GM21423 (cell line): ENCODE results near the gene PAX9.
"Not testable (repeated sequence)": the region's sequence is repeated elsewhere in the genome, so short reads cannot be mapped to it uniquely, and the experiment has no call there.

Experiments
- ATAC-seq: cut with Tn5 transposase; IDR thresholded peaks from one replicate; pipeline ENCODE4 v1.9.1; 2021; ENCODE audit warnings: mild to moderate bottlenecking, moderate library complexity; ENCODE audit not compliant: unreplicated experiment

PAX9 gene

DNA sequence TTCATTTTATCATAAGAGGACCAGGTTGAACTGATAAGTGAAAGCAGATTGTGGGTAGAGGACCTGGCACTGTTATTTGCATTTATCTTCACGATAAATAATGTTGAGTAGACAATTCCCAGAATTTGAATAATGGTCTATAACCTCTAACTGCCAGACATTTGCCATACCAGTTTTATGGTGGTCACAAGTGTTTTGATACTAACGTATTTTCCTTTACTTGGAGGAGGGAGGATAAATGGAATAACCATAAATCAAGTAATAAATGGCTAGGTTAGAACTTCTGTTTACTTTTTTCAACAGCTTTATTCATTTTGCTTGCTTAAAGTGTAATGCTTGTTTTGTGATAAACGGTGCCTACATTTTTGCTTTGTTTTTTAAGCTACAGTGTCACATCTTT, 9.5 kb downstream of the PAX9 start:
- ATAC-seq: no peak

DNA sequence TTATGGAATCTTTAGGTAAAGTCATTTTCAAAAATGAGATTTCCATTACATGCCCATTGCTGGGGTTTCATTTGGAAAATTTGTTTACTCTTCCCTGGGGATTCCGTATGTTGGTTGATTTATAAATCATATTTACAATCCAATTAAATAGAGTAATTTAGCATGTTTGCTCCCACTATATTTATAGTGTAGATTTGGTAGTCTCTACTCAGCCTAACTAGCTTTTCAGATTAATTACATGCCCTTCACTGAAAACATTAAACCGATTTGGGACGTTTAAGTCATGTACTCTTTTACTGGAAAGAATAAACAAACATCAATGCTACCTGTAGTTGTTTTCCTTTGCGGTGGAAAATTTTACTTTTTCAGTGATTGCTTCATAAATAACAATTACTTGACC, 10.4 kb downstream of the PAX9 start:
- ATAC-seq: no peak

DNA sequence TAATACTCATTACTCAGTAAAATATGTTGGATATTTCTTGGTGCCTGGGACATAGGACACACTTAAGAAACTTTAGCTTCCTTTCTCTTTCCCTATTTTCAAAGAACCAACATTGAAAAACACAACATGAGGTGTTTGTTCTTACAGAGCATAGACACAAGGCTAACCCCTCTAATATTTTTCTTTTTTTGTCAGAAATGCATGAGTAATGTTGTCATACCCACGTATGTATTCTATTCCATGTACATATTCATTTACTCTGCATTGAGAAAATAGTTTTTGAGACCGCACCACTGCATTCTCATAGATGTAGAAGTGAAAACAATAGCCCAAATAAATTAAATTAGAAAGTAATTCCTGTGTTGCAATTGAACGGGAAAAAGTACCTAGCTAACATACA, 13.0 kb downstream of the PAX9 start:
- no peak for ATAC-seq

DNA sequence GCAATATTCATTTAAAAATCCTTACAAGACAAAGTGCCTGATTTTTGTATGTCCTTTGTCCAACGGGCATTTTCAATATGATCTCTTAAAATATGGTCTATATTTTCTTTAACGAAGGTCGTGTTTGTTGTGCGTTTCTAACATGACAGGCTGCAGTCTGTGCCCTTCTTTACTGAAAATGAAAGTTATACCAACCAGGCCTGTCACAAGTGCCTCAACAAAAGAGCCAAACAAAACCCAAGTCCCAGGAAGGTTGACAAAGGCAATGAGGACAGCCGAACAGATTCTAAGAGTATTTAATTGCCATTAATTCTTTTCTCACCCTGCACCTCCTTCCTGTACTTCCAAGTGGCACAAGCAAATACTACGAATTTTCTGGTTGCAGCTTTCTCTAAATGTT, 13.9 kb downstream of the PAX9 start:
- ATAC-seq: no peak

GRCh38 chr14:36676236-36676635, 14.6 kb downstream of the PAX9 start:
- no peak for ATAC-seq

DNA sequence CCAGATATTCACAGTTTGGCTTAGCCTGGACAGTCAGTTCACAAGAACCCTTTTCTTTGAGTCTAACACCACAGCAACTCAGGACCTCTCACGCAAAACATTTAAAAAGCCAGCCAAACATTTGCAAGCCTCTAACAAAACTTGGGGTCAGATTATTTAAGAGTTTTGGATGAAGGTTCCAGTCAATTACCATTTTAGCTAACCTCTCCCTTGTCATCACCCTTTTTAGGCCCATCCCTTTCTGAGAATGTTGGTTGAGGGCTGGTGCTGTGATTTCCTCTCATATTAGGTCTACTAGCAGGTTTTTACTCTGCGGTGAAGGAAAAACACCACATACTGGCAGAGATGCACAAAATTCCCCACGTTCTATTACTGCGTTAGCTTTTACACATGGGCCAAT, 20.7 kb downstream of the PAX9 start:
- no peak for ATAC-seq

GRCh38 chr14:36683083-36683724, 21.5 kb downstream of the PAX9 start:
- ATAC-seq: no peak

DNA sequence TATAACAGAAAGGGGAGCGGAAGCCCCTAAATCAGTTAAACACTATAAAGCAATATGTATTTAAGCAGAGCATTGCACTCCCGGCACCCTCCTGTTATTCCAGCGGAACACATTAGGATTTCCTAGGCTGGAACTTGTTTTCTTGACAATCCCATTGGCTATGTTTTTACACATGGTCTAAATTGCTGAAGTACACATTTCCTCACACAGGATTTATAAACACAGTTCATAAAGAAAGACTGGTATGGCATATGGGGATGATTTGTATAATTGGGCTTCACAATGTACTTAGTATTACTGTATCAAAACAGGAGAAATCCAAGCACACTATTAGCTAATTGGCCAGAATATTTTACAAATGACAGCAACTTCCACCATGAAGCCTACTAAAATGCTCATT, 23.3 kb downstream of the PAX9 start:
- ATAC-seq: no peak

DNA sequence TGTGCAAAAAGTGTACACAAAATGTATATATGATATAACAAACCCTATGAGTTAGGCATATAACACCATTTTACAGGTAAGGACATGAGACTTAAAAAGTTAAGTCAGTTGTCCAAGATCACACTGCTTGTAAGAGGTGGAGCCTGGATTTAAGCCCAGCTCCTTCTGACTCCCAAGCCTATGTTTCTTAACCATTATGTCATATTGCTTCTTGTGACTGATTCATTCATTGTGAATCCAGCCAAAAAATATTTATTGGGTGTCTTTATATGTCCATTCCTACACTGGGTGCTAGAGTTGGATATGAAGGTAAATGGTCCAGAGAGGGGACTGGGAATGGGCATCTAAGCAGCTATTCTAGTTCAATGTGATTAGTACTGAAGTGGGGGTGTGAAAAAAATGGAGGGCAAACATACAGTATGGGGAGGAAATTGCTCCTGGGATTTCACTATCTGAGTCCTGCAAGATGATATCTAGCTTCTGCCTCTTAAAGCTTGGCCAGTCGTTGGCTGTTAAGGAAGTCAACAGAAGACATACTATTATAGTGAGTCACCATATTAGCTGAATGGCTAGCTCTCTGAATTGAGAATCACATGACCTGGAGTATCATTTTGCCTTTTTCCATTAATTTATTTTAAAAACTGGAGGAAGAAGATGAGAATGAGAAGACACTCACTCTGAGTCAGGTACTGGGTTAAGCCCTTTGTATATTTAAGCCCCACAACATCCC, 28.8 kb downstream of the PAX9 start:
- no peak for ATAC-seq

GRCh38 chr14:36699420-36699819, 37.8 kb downstream of the PAX9 start:
- not testable (repeated sequence) for ATAC-seq

- ATAC-seq: no peak
Measured at GRCh38 chr14:36700651-36701050, 39.0 kb downstream of the PAX9 start.

DNA sequence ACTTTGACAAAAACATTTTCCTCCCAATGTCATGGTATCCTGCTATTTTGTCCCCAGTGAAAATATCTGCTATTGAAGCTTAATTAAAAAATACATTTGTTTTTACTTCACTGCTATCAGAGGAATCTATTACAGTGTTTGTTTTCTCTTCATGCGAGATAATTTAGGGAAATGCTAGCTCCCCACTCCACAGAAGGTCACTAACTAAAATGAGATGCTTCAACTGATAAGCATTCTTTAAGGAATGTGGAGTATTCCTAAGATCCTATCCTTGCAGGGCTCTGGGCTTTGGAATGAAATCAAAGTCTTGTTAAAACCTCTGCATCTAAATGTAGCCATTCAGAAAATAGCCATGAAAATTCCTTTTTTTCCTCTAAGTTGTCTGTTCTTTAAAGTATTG, 39.5 kb downstream of the PAX9 start:
- ATAC-seq: no peak

GRCh38 chr14:36702474-36702873, 40.8 kb downstream of the PAX9 start:
- ATAC-seq: no peak

- ATAC-seq: no peak
Measured at GRCh38 chr14:36707570-36707969, 45.9 kb downstream of the PAX9 start.

GRCh38 chr14:36713960-36714703, 52.5 kb downstream of the PAX9 start:
- no peak for ATAC-seq

DNA sequence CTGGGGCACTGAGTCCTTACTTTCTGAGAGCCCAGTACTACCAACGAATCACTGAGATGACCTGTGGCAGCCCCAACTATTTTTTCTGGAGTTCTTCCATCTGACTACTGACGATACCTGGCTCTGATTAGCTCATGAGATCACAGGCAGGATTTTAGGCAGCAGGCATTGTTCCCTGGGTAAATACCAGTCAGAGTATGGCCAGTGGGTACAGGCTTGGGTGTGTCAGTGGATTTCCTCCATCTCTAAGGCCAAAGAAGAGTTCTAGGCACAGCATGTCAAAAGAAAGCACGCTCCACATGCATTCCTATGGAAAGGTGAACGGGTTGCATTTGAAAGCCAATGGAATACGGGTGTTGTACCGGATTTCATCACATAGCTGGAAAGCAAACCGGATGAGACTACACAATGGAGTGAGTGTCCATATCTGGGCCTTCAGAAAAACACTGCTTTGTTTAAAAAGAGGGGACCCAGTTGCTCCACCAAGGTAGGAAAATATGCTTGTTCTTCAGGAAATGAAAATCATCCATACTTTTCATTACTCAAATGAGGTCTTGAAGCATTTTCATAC, 55.0 kb downstream of the PAX9 start:
- no peak for ATAC-seq

DNA sequence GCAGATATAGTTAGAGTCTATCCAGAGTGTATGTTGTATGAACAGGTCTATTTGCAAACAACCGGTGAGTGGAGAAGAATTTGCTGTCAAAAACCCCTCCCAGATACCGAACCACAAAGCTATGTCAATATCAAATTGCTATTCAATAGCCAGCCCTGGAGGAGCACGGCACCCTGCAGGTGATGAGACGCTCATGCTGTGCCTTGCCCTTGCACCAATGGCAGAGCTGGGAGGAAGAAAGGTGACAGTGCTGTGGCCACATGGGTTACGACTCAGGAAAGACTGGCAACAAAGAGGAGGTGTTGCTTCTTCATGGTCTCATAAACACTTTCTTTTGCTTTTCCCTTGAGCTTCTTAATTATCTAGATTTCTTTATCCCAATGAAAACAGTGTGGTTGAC, 55.7 kb downstream of the PAX9 start:
- no peak for ATAC-seq

GRCh38 chr14:36718216-36718615, 56.6 kb downstream of the PAX9 start:
- no peak for ATAC-seq

DNA sequence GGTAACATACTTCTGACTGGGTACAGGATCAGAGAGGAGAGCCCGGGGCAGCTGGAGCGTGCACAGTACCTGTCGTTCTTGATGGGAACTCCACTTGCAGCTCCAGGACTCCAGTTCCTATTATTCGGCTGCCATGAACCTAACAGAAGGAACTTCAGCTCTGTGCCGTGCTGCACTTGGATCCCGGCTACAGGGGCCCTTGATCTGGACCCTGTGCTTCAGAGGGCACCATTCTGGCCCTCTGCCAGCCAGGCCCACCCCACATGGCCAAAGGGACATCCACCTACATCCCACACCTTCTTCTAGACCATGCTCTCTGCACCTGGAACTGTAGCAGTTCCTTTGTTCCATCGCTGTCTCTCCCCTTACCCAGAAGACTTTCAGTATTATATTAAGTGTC, 58.2 kb downstream of the PAX9 start:
- no peak for ATAC-seq

- no peak for ATAC-seq
Measured at GRCh38 chr14:36720657-36721056, 59.0 kb downstream of the PAX9 start.

DNA sequence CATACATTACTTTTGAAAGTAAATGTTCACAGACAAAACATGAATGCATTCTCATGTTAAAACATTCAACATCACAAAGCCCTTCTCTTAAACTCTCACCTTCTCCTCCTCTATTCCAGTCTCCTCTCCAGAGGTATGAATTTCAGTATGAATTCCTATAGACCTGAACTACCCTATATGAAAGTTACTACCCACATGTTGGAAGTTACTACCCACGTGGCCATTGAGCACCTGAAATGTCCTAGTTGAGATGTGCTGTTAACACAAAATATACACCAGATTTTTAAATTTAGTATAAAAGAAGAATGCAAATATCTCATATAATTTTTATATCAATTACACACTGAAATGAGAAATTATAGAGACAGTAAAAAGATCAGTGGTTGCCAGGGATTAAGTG, 60.2 kb downstream of the PAX9 start:
- ATAC-seq: no peak

GRCh38 chr14:36723530-36723929, 61.9 kb downstream of the PAX9 start:
- no peak for ATAC-seq
